Ascending aorta (tissue), 2 donors: ENCODE results near the gene CYB5R3. TPM values are rescaled to one million over a fixed set of nuclear protein-coding genes. Genes with fewer than 3 reads are reported as not detected.

Source experiments
- DNase-seq, 2 donors: peaks; one replicate each; pipeline ENCODE4 v3.0.0-alpha.2; 2019; ENCODE audit warnings: low spot score in 2 of 2
- H3K27ac ChIP-seq, 2 donors: fragments of 200-600 bp; sonication (generic); one replicate each; pipeline ENCODE4 v1.5.1; 2016 to 2017; ENCODE audit warnings: mild to moderate bottlenecking in 1 of 2
- H3K27me3 ChIP-seq: fragments of 200-600 bp; sonication (generic); one replicate; pipeline ENCODE4 v1.5.1; 2017
- H3K36me3 ChIP-seq, 2 donors: fragments of 200-600 bp; sonication (generic); one replicate each; pipeline ENCODE4 v1.5.1; 2016
- H3K4me1 ChIP-seq, 2 donors: fragments of 200-600 bp; sonication (generic); one replicate each; pipeline ENCODE4 v1.5.1; 2016 to 2017; ENCODE audit warnings: mild to moderate bottlenecking in 1 of 2
- H3K4me3 ChIP-seq, 2 donors: fragments of 200-600 bp; sonication (generic); one replicate each; pipeline ENCODE4 v1.5.1; 2016 to 2017; ENCODE audit warnings: mild to moderate bottlenecking in 1 of 2
- H3K9me3 ChIP-seq, 2 donors: fragments of 200-600 bp; sonication (generic); one replicate each; pipeline ENCODE4 v1.5.1; 2016
- CTCF ChIP-seq, 3 experiments: fragments of 200-600 bp in 2 of 3; fragments of 450-650 bp in 1 of 3; sonication (generic) in 2 of 3; IDR thresholded peaks; one replicate each; pipeline ENCODE4 v1.5.1; 2016 to 2019; ENCODE audit warnings: antibody characterized with exemption in 3 of 3, mild to moderate bottlenecking in 1 of 3, moderate library complexity in 1 of 3
- intact Hi-C: fragments of 100-400 bp; cut with DNase I; formaldehyde crosslinking; loops from one replicate; pipeline ENCODE4 v1.15.1; 2023
- total RNA-seq: library from RNA; depleted of rRNA; stranded (reverse); fragments of >200 nt; gene quantifications from one replicate; pipeline ENCODE4 v1.1.0, GENCODE V29; 2016

CYB5R3 gene
- total RNA-seq, 1 donor from 2014 or later: 455 TPM

GRCh38 chr22:42651134-42651533 lies 1.9 kb upstream of the CYB5R3 start:
- Histone ChIP-seq H3K4me3 (no peak overlapping the region), H3K27ac (no peak overlapping the region), H3K27me3 (no peaks in the 10 kb centered on the region), H3K4me1 (peaks cover 11 to 23% of the 10 kb centered on the region in 2 donors), H3K9me3 (no peaks in the 10 kb centered on the region), H3K36me3 (no peaks in the 10 kb centered on the region)
- no peak for TF ChIP-seq CTCF (IDR thresholded peaks at IDR 0.05)
- DNase-seq: no peak
- intact Hi-C loops: loop anchor here (10.0 kb wide), 1 partner anchor 434 kb away; the partner anchor contains the start of gene TTLL1

- intact Hi-C loops: loop anchor here (1.0 to 10.0 kb wide), 3 partner anchors 27 to 346 kb away; partner anchors contain the start of gene ARFGAP3
- Histone ChIP-seq H3K36me3 (no peaks in the 10 kb centered on the region), H3K27ac (peak overlapping the region; percentile 92 to 98), H3K27me3 (no peaks in the 10 kb centered on the region), H3K4me1 (peaks cover 19 to 47% of the 10 kb centered on the region in 2 donors), H3K9me3 (no peaks in the 10 kb centered on the region), H3K4me3 (peak overlapping the region; percentile 74 to 97)
- TF ChIP-seq CTCF (IDR thresholded peaks at IDR 0.05): peak in 1 of 3 experiments; percentile 8
- peak in 1 of 2 donors; percentile 78 for DNase-seq
Observed at GRCh38 chr22:42648368-42649245, 585 bp downstream of the CYB5R3 start.

- Histone ChIP-seq H3K4me1 (peaks cover 19 to 53% of the 10 kb centered on the region in 2 donors), H3K27ac (peak overlapping the region; percentile 92 to 98), H3K4me3 (peak overlapping the region; percentile 74 to 97), H3K27me3 (no peaks in the 10 kb centered on the region), H3K36me3 (no peaks in the 10 kb centered on the region), H3K9me3 (no peaks in the 10 kb centered on the region)
- DNase-seq: no peak
- TF ChIP-seq CTCF (IDR thresholded peaks at IDR 0.05): no peak
- intact Hi-C loops: loop anchor here (1.0 to 10.0 kb wide), 3 partner anchors 27 to 347 kb away; partner anchors contain the start of gene ARFGAP3
Observed at GRCh38 chr22:42648017-42648367, 1.2 kb downstream of the CYB5R3 start.

- no peaks in the 10 kb centered on the region for H3K36me3 ChIP-seq
- peak overlapping the region; percentile 74 to 97 for H3K4me3 ChIP-seq
- intact Hi-C loops: loop anchor here (5.0 to 10.0 kb wide), 2 partner anchors 210 to 348 kb away; partner anchors contain the start of gene ARFGAP3
- no peaks in the 10 kb centered on the region for H3K27me3 ChIP-seq
- H3K9me3 ChIP-seq: no peaks in the 10 kb centered on the region
- peak overlapping the region; percentile 88 to 98 for H3K27ac ChIP-seq
- DNase-seq: no peak
- H3K4me1 ChIP-seq: peaks cover 19 to 58% of the 10 kb centered on the region in 2 donors
- no peak for TF ChIP-seq CTCF (IDR thresholded peaks at IDR 0.05)
Observed at GRCh38 chr22:42646569-42647525, 2.3 kb downstream of the CYB5R3 start.

GRCh38 chr22:42645938-42646568 lies 3.1 kb downstream of the CYB5R3 start:
- Histone ChIP-seq H3K27ac (peak overlapping the region; percentile 88 to 98), H3K9me3 (no peaks in the 10 kb centered on the region), H3K4me1 (peaks cover 19 to 64% of the 10 kb centered on the region in 2 donors), H3K27me3 (no peaks in the 10 kb centered on the region), H3K4me3 (peak overlapping the region; percentile 74 to 97), H3K36me3 (no peaks in the 10 kb centered on the region)
- intact Hi-C loops: loop anchor here (5.0 to 10.0 kb wide), 2 partner anchors 211 to 349 kb away; partner anchors contain the start of gene ARFGAP3
- no peak for DNase-seq
- no peak for TF ChIP-seq CTCF (IDR thresholded peaks at IDR 0.05)
